ENCODE results near the gene HCN2.
"Not testable (repeated sequence)": the region's sequence is repeated elsewhere in the genome, so short reads cannot be mapped to it uniquely, and the experiment has no call there.

HCN2 gene

GRCh38 chr19:605061-605971, 15.6 kb downstream of the HCN2 start:
- DNase-seq: not testable (repeated sequence)

GRCh38 chr19:607301-608154, 17.8 kb downstream of the HCN2 start:
- no peak for DNase-seq

GRCh38 chr19:608155-609003, 18.7 kb downstream of the HCN2 start:
- no peak for DNase-seq

GRCh38 chr19:609004-609346, 19.3 kb downstream of the HCN2 start:
- DNase-seq: peak; percentile 49 to 71 (median 54)

- no peak for DNase-seq
Measured at GRCh38 chr19:610071-610800, 20.6 kb downstream of the HCN2 start.

GRCh38 chr19:610801-611480, 21.3 kb downstream of the HCN2 start:
- no peak for DNase-seq

- no peak for DNase-seq
Measured at GRCh38 chr19:611481-611868, 21.8 kb downstream of the HCN2 start.

- no peak for DNase-seq
Measured at GRCh38 chr19:612941-613340, 23.3 kb downstream of the HCN2 start.

GRCh38 chr19:613732-614567, 24.3 kb downstream of the HCN2 start:
- DNase-seq: no peak

GRCh38 chr19:615619-616018, 25.9 kb downstream of the HCN2 start:
- DNase-seq: peak; percentile 34 to 58 (median 43)

- DNase-seq: no peak
Measured at GRCh38 chr19:616062-616700, 26.5 kb downstream of the HCN2 start.

GRCh38 chr19:616747-617526, 27.3 kb downstream of the HCN2 start:
- no peak for DNase-seq

- DNase-seq: no peak
Measured at GRCh38 chr19:617551-618246, 28.0 kb downstream of the HCN2 start.

- no peak for DNase-seq
Measured at GRCh38 chr19:618247-618619, 28.6 kb downstream of the HCN2 start.

GRCh38 chr19:618674-619285, 29.1 kb downstream of the HCN2 start:
- DNase-seq: no peak

GRCh38 chr19:619286-620002, 29.8 kb downstream of the HCN2 start:
- no peak for DNase-seq

GRCh38 chr19:620166-620862, 30.6 kb downstream of the HCN2 start:
- DNase-seq: no peak
